HepG2 (cell line): ENCODE results near the gene AKT2. TPM values are rescaled to one million over a fixed set of nuclear protein-coding genes. Genes with fewer than 3 reads are reported as not detected.
"Not testable (repeated sequence)": the region's sequence is repeated elsewhere in the genome, so short reads cannot be mapped to it uniquely, and the experiment has no call there.

ENCODE experiments used
- ATAC-seq: fragments of 200-7000 bp; cut with Tn5 transposase; 3 replicates; pipeline ENCODE4 v1.9.1; 2020; ENCODE audit warnings: mild to moderate bottlenecking, moderate library complexity
- BruUV-seq: library from RNA; stranded (reverse); fragments of 400-500 nt; replicated peaks from 2 replicates; lab custom pipeline; 2021; lab: Mats Ljungman, UMichigan
- CTCF ChIA-PET: fragments of 300-600 bp; formaldehyde crosslinking; extraction: SDS; loops from one replicate; lab custom pipeline; 2021; ENCODE audit warnings: low total read pairs, inconsistent platforms, low intra/inter-chr PET ratio; lab: Yijun Ruan, JAX
- POLR2A ChIA-PET: fragments of 350-600 bp; sonication (Branson Sonifier 250); formaldehyde crosslinking; loops from one replicate; lab custom pipeline; 2020; ENCODE audit warnings: antibody characterized with exemption, inconsistent platforms; lab: Yijun Ruan, JAX
- DNase-seq: peaks from one replicate; pipeline ENCODE4 v3.0.0-alpha.2; 2015; ENCODE audit warnings: low spot score
- FAIRE-seq: peaks from 3 replicates; lab custom pipeline; 2011; peaks lifted over from hg19 to GRCh38; lab: Jason Lieb, UNC
- H2AFZ ChIP-seq: one replicate; pipeline ENCODE4 v1.6.1; 2011; ENCODE audit warnings: low read length, inconsistent platforms
- H3K27ac ChIP-seq: fragments of 300-600 bp; 3 replicates; pipeline ENCODE4 v1.8.0; 2011; ENCODE audit warnings: mixed run types, mild to moderate bottlenecking, mixed read lengths, low read length, inconsistent platforms; ENCODE audit not compliant: insufficient read depth; ENCODE audit errors: extremely low read length
- H3K27me3 ChIP-seq, 2 experiments: fragments of 200-600 bp in 1 of 2; 2 replicates in 1 of 2; 3 replicates in 1 of 2; pipeline versions ENCODE4 v1.6.0 to v1.8.0; 2011; ENCODE audit warnings: low read length in 2 of 2, mild to moderate bottlenecking in 2 of 2, moderate library complexity in 2 of 2, inconsistent platforms in 1 of 2; ENCODE audit not compliant: insufficient read depth in 2 of 2, control insufficient read depth in 1 of 2
- H3K36me3 ChIP-seq, 2 experiments: fragments of 200-600 bp in 1 of 2; replicated peaks in 1 of 2; 2 replicates in 1 of 2; 3 replicates in 1 of 2; pipeline versions ENCODE4 v1.5.1 to v1.8.0; 2011; ENCODE audit warnings: low read length in 2 of 2, inconsistent platforms in 1 of 2; ENCODE audit not compliant: insufficient read depth in 2 of 2, control insufficient read depth in 1 of 2
- H3K4me1 ChIP-seq: 2 replicates; pipeline ENCODE4 v1.5.1; 2012; ENCODE audit warnings: low read length, inconsistent platforms; ENCODE audit not compliant: insufficient read depth
- H3K4me2 ChIP-seq: 2 replicates; pipeline ENCODE4 v1.6.0; 2011; ENCODE audit warnings: low read depth, low read length, inconsistent platforms
- H3K4me3 ChIP-seq, 3 experiments: fragments of 200-600 bp in 1 of 3; sonication (generic), shearing (Covaris generic) in 1 of 3; replicated peaks in 1 of 3; 2 replicates each; pipeline ENCODE4 v1.5.1; 2011 to 2016; ENCODE audit warnings: low read length in 3 of 3, inconsistent platforms in 2 of 3, low read depth in 2 of 3, mild to moderate bottlenecking in 2 of 3, control low read depth in 1 of 3, mixed read lengths in 1 of 3; ENCODE audit not compliant: insufficient read depth in 1 of 3
- H3K79me2 ChIP-seq: one replicate; pipeline ENCODE4 v1.6.1; 2011; ENCODE audit warnings: low read length, inconsistent platforms; ENCODE audit not compliant: insufficient read depth
- H3K9ac ChIP-seq: 2 replicates; pipeline ENCODE4 v1.6.0; 2011; ENCODE audit warnings: mild to moderate bottlenecking, low read depth, low read length, inconsistent platforms; ENCODE audit not compliant: insufficient read depth
- H3K9me3 ChIP-seq: 2 replicates; pipeline ENCODE4 v1.5.1; 2012; ENCODE audit warnings: mild to moderate bottlenecking, low read length
- H4K20me1 ChIP-seq: 2 replicates; pipeline ENCODE4 v1.6.0; 2011; ENCODE audit warnings: inconsistent platforms, mild to moderate bottlenecking, low read length, moderate library complexity; ENCODE audit not compliant: insufficient read depth
- FOSL2 ChIP-seq: sonication (generic); formaldehyde crosslinking; IDR thresholded peaks from 2 replicates; pipeline ENCODE4 v1.4.0; 2020; ENCODE audit warnings: missing genetic modification reagents
- PAWR ChIP-seq: sonication (generic); formaldehyde crosslinking; IDR thresholded peaks from 2 replicates; pipeline ENCODE4 v1.4.0; 2020; ENCODE audit warnings: missing genetic modification reagents, mild to moderate bottlenecking, borderline replicate concordance
- ZNF556 ChIP-seq: sonication (generic); formaldehyde crosslinking; IDR thresholded peaks from 2 replicates; pipeline ENCODE4 v1.4.0; 2020; ENCODE audit warnings: mild to moderate bottlenecking, missing genetic modification reagents, borderline replicate concordance
- ZNF567 ChIP-seq: sonication (generic); formaldehyde crosslinking; IDR thresholded peaks from 2 replicates; pipeline ENCODE4 v1.8.1; 2023; ENCODE audit warnings: mild to moderate bottlenecking, missing genetic modification reagents, borderline replicate concordance
- ZNF761 ChIP-seq: sonication (generic); formaldehyde crosslinking; conservative IDR thresholded peaks from 2 replicates; pipeline ENCODE4 v1.4.0; 2020; ENCODE audit warnings: mild to moderate bottlenecking, missing genetic modification reagents
- WGBS: methylation state at CpG from one replicate; pipeline ENCODE4 v1.1.6; 2017; ENCODE audit warnings: low lambda C conversion rate; 5-methylcytosine and 5-hydroxymethylcytosine counted together
- in situ Hi-C: cut with HindIII; loops from 2 replicates; pipeline ENCODE4 v1.10.0; 2017; ENCODE audit warnings: low pct_unique_long_range_greater_than_20kb; ENCODE audit not compliant: extremely low pct_ligation_motif_present
- intact Hi-C: fragments of 100-400 bp; cut with micrococcal nuclease; formaldehyde crosslinking; loops from one replicate; pipeline ENCODE4 v1.10.0; 2022; ENCODE audit not compliant: unreplicated experiment
- polyA plus RNA-seq, 8 experiments: library from polyadenylated mRNA; depleted of rRNA in 3 of 8; stranded (reverse) in 7 of 8; unstranded in 1 of 8; fragments of >200 nt; fragmentation: Illumina TruSeq in 4 of 8; extraction: Trizol in 4 of 8; gene quantifications; 2 replicates each; pipeline versions ENCODE4 v1.2.1 to v1.2.3, GENCODE V29; 2011 to 2016; ENCODE audit warnings: low read depth in 4 of 8, missing spikeins in 1 of 8, mixed read lengths in 1 of 8; ENCODE audit not compliant: insufficient read depth in 1 of 8
- total RNA-seq, 5 experiments: library from RNA; depleted of rRNA; stranded (reverse); fragments of >200 nt; fragmentation: Illumina TruSeq; extraction: Trizol; gene quantifications; 2 replicates each; pipeline ENCODE4 v1.2.3, GENCODE V29; 2016; ENCODE audit warnings: low read depth in 1 of 5
- TF ChIP-seq, protein P1 (sequence below): sonication (generic); formaldehyde crosslinking; IDR thresholded peaks from 2 replicates; pipeline ENCODE4 v1.4.0; 2020; ENCODE audit warnings: low read depth, mild to moderate bottlenecking, missing genetic modification reagents
- TF ChIP-seq, protein P2 (sequence below): sonication (generic); formaldehyde crosslinking; IDR thresholded peaks from 2 replicates; pipeline ENCODE4 v1.5.0; 2020; ENCODE audit warnings: mild to moderate bottlenecking, missing genetic modification reagents

AKT2 gene
- total and polyA plus RNA-seq, 2 of the 13 experiments (the other 11 are each of a cell fraction or from before 2014, with no cell fraction given) = 82.1 to 173 TPM

DNA sequence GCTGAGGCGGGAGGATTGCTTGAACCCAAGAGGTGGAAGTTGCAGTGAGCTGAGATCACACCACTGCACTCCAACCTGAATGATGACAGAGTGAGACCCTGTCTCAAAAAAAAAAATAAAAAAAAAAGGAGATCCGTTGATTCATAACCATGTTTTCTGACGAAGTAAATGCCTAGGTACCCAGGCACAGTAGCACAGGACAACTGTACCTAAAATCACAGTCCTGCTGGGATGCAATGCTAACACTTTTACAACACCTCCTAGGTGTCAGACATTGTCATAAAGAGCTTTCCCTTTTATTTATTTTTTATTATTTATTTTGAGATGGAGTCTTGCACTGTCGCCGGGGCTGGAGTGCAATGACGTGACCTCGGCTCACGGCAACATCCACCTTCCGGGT lies 64.5 kb downstream of the AKT2 start (continued):
- TF ChIP-seq ZNF556 (no peak), ZNF761 (no peak), PAWR (CRISPR knock-in tag) (no peak)
- TF ChIP-seq, protein P1, sequence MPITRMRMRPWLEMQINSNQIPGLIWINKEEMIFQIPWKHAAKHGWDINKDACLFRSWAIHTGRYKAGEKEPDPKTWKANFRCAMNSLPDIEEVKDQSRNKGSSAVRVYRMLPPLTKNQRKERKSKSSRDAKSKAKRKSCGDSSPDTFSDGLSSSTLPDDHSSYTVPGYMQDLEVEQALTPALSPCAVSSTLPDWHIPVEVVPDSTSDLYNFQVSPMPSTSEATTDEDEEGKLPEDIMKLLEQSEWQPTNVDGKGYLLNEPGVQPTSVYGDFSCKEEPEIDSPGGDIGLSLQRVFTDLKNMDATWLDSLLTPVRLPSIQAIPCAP (CRISPR knock-in tag) = no peak
- TF ChIP-seq, protein P2, sequence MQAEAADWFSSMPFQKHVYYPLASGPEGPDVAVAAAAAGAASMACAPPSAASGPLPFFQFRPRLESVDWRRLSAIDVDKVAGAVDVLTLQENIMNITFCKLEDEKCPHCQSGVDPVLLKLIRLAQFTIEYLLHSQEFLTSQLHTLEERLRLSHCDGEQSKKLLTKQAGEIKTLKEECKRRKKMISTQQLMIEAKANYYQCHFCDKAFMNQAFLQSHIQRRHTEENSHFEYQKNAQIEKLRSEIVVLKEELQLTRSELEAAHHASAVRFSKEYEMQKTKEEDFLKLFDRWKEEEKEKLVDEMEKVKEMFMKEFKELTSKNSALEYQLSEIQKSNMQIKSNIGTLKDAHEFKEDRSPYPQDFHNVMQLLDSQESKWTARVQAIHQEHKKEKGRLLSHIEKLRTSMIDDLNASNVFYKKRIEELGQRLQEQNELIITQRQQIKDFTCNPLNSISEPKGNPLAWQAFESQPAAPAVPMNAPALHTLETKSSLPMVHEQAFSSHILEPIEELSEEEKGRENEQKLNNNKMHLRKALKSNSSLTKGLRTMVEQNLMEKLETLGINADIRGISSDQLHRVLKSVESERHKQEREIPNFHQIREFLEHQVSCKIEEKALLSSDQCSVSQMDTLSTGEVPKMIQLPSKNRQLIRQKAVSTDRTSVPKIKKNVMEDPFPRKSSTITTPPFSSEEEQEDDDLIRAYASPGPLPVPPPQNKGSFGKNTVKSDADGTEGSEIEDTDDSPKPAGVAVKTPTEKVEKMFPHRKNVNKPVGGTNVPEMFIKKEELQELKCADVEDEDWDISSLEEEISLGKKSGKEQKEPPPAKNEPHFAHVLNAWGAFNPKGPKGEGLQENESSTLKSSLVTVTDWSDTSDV = no peak

DNA sequence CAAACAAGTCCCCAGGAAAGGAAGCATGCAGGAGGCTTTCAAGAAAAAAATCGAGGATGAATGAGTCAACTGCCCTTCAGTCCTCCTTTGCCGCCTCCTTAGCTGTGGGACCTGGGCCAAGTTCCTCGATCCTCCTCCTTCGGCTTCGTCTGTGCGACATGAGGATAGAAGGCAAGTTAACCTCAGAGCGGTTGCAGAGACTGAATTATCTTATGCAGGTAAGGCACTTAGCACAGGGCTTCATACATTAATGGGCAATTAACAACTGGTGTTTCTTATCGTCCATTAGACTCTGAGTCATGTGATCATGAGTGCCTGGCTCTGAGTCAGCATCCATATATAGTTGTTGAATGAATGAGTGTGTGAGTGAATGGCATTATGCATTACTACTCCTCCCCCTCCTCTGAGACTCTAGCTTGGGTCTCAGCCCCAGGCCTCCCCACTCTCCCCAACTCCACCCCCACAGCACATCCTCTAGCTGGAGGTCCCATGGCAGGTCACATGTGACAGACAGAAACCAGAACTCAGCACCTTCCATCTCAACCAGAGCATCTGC lies 65.3 kb downstream of the AKT2 start:
- H3K27ac ChIP-seq = no peak overlapping the region
- peak; percentile 21; the same call in 1 of the 2 replicates for TF ChIP-seq FOSL2 (CRISPR knock-in tag)
- TF ChIP-seq ZNF567 (CRISPR knock-in tag) = no peak
- BruUV-seq = no TSS peak
- DNase-seq = no peak
- no peaks in the 10 kb centered on the region for H3K79me2 ChIP-seq
- no peak overlapping the region for H2AFZ ChIP-seq
- intact Hi-C loops = no loop called here
- H3K27me3 ChIP-seq = peaks cover 0 to 7% of the 10 kb centered on the region in 2 experiments; a peak in 1 of 5 replicates
- H3K9ac ChIP-seq = no peak overlapping the region
- H4K20me1 ChIP-seq = no peaks in the 10 kb centered on the region
- H3K4me3 ChIP-seq = no peak overlapping the region
- ChIA-PET POLR2A (no interaction called here), CTCF (no interaction called here)
- H3K4me1 ChIP-seq = peaks cover 5% of the 10 kb centered on the region
- in situ Hi-C loops = loop anchor here (5.0 kb wide), 1 partner anchor 82 kb away; no protein-coding TSS in a partner anchor
- H3K36me3 ChIP-seq = no peaks in the 10 kb centered on the region
- no peaks in the 10 kb centered on the region for H3K9me3 ChIP-seq
- 43% methylated on average over 8 of the region's 8 CpGs for WGBS
- no peak for FAIRE-seq
- no peak for ATAC-seq
- H3K4me2 ChIP-seq = no peak overlapping the region

DNA sequence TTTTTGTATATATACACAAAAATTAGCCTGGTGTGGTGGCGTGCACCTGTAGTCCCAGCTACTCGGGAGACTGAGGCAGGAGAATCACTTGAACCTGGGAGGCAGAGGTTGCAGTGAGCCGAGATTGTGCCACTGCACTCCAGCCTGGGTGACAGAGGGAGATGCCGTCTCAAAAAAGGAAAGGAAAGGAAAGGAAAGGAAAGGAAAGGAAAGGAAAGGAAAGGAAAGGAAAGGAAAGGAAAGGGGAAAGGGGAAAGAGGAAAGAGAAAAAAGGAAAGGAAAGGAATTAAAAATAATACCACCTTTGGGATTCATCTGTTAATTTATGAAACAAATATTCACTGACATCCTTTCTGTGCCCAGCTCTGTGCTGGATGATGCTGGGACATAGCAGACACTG lies 66.1 kb downstream of the AKT2 start:
- in situ Hi-C loops, intact Hi-C loops, H3K4me2 ChIP-seq, CTCF ChIA-PET, H3K79me2 ChIP-seq, H3K36me3 ChIP-seq, FAIRE-seq, H3K27me3 ChIP-seq, H3K4me1 ChIP-seq, POLR2A ChIA-PET, H3K4me3 ChIP-seq, H3K27ac ChIP-seq, H4K20me1 ChIP-seq, H3K9me3 ChIP-seq, ATAC-seq, H3K9ac ChIP-seq, H2AFZ ChIP-seq, BruUV-seq, DNase-seq: not testable (repeated sequence)
- 9% methylated on average over 4 of the region's 4 CpGs for WGBS
